HepG2 (cell line): Measurements from ENCODE around the gene CPLX3. TPM values are rescaled to one million over a fixed set of nuclear protein-coding genes. Genes with fewer than 3 reads are reported as not detected.

Source experiments
- RBAK ChIP-seq: sonication (generic); formaldehyde crosslinking; IDR thresholded peaks from 2 replicates; pipeline ENCODE4 v1.5.1; 2020; ENCODE audit warnings: mild to moderate bottlenecking, missing genetic modification reagents
- SUZ12 ChIP-seq: fragments of 150-350 bp; IDR thresholded peaks from 2 replicates; pipeline ENCODE4 v1.6.1; 2014; ENCODE audit warnings: low read depth, low read length
- ZNF563 ChIP-seq: sonication (generic); formaldehyde crosslinking; IDR thresholded peaks from 2 replicates; pipeline ENCODE4 v1.8.0; 2022; ENCODE audit warnings: mild to moderate bottlenecking, moderate library complexity, missing genetic modification reagents
- polyA plus RNA-seq, 8 experiments: library from polyadenylated mRNA; depleted of rRNA in 3 of 8; stranded (reverse) in 7 of 8; unstranded in 1 of 8; fragments of >200 nt; fragmentation: Illumina TruSeq in 4 of 8; extraction: Trizol in 4 of 8; gene quantifications; 2 replicates each; pipeline versions ENCODE4 v1.2.1 to v1.2.3, GENCODE V29; 2011 to 2016; ENCODE audit warnings: low read depth in 4 of 8, missing spikeins in 1 of 8, mixed read lengths in 1 of 8; ENCODE audit not compliant: insufficient read depth in 1 of 8
- total RNA-seq, 5 experiments: library from RNA; depleted of rRNA; stranded (reverse); fragments of >200 nt; fragmentation: Illumina TruSeq; extraction: Trizol; gene quantifications; 2 replicates each; pipeline ENCODE4 v1.2.3, GENCODE V29; 2016; ENCODE audit warnings: low read depth in 1 of 5
- TF ChIP-seq, protein P1 (sequence below): sonication (generic); formaldehyde crosslinking; IDR thresholded peaks from 2 replicates; pipeline ENCODE4 v1.4.0; 2020; ENCODE audit warnings: missing genetic modification reagents, borderline replicate concordance
- TF ChIP-seq, protein P2 (sequence below), 2 experiments: fragments of 450-650 bp in 1 of 2; sonication (generic) in 1 of 2; formaldehyde crosslinking in 1 of 2; IDR thresholded peaks; 2 replicates each; pipeline versions ENCODE4 v1.6.1 to v1.8.0; 2016 to 2022; ENCODE audit warnings: antibody characterized with exemption in 1 of 2, mild to moderate bottlenecking in 1 of 2, missing genetic modification reagents in 1 of 2
- TF ChIP-seq, protein P3 (sequence below): sonication (generic); formaldehyde crosslinking; IDR thresholded peaks from 2 replicates; pipeline ENCODE4 v1.4.0; 2020; ENCODE audit warnings: missing genetic modification reagents
- TF ChIP-seq, protein P4 (sequence below): sonication (generic); formaldehyde crosslinking; IDR thresholded peaks from 2 replicates; pipeline ENCODE4 v1.4.0; 2020; ENCODE audit warnings: missing genetic modification reagents
- TF ChIP-seq, protein P5 (sequence below): sonication (generic); formaldehyde crosslinking; IDR thresholded peaks from 2 replicates; pipeline ENCODE4 v1.4.0; 2020; ENCODE audit warnings: missing genetic modification reagents

Gene CPLX3
- total and polyA plus RNA-seq, 2 of the 13 experiments (the other 11 are each of a cell fraction or from before 2014, with no cell fraction given) = not detected

DNA sequence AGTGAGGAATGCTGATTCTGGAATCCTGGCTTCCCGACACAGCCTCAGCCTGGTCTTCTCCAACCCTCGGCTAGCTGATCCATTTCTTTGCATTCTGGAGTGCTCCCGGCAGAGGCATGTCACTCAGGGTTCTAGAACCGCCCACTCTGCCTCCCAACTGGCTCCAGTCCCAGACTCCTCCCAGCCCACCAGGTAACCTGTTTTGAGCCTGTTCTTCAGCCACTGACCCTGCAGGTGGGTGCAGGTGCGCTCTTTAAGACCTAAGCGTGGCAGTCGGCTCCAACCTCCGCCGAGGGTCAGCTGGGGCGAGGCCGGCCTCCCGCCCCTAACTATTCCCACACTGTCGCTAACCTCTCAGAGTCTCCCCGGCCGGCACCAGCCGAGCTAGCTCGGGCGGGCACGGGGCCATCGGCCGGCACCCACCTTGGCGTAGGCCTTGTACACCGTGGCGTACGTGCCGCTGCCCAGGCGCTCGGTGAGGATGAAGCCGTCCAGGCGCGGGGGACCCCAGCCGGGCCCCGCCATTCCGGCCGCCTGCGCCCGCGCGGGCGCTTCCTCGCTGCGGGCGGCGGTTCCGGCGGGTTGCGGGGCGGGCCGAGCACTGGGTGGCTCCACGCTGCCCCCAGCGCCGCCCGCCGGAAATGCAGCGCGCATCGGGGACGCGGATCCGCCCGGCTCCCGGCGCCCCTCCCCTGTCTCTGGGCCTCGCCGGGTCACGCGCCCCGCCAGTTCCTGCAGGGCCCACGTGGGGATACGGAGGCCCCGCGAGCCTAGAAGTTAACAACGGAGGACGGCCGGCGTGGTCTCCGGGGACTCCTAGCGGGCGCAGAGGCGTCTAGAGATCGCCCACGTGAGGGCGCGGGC is 16.4 kb downstream of the CPLX3 start, which contains the start of gene ULK3 (continued):
- TF ChIP-seq, protein P1, sequence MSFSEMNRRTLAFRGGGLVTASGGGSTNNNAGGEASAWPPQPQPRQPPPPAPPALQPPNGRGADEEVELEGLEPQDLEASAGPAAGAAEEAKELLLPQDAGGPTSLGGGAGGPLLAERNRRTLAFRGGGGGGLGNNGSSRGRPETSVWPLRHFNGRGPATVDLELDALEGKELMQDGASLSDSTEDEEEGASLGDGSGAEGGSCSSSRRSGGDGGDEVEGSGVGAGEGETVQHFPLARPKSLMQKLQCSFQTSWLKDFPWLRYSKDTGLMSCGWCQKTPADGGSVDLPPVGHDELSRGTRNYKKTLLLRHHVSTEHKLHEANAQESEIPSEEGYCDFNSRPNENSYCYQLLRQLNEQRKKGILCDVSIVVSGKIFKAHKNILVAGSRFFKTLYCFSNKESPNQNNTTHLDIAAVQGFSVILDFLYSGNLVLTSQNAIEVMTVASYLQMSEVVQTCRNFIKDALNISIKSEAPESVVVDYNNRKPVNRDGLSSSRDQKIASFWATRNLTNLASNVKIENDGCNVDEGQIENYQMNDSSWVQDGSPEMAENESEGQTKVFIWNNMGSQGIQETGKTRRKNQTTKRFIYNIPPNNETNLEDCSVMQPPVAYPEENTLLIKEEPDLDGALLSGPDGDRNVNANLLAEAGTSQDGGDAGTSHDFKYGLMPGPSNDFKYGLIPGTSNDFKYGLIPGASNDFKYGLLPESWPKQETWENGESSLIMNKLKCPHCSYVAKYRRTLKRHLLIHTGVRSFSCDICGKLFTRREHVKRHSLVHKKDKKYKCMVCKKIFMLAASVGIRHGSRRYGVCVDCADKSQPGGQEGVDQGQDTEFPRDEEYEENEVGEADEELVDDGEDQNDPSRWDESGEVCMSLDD (CRISPR knock-in tag) = no peak
- TF ChIP-seq, protein P2, sequence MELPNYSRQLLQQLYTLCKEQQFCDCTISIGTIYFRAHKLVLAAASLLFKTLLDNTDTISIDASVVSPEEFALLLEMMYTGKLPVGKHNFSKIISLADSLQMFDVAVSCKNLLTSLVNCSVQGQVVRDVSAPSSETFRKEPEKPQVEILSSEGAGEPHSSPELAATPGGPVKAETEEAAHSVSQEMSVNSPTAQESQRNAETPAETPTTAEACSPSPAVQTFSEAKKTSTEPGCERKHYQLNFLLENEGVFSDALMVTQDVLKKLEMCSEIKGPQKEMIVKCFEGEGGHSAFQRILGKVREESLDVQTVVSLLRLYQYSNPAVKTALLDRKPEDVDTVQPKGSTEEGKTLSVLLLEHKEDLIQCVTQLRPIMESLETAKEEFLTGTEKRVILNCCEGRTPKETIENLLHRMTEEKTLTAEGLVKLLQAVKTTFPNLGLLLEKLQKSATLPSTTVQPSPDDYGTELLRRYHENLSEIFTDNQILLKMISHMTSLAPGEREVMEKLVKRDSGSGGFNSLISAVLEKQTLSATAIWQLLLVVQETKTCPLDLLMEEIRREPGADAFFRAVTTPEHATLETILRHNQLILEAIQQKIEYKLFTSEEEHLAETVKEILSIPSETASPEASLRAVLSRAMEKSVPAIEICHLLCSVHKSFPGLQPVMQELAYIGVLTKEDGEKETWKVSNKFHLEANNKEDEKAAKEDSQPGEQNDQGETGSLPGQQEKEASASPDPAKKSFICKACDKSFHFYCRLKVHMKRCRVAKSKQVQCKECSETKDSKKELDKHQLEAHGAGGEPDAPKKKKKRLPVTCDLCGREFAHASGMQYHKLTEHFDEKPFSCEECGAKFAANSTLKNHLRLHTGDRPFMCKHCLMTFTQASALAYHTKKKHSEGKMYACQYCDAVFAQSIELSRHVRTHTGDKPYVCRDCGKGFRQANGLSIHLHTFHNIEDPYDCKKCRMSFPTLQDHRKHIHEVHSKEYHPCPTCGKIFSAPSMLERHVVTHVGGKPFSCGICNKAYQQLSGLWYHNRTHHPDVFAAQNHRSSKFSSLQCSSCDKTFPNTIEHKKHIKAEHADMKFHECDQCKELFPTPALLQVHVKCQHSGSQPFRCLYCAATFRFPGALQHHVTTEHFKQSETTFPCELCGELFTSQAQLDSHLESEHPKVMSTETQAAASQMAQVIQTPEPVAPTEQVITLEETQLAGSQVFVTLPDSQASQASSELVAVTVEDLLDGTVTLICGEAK (IDR thresholded peaks at IDR 0.05) = no peak
- TF ChIP-seq, protein P2 (CRISPR knock-in tag; IDR thresholded peaks at IDR 0.05) = no peak
- TF ChIP-seq RBAK = no peak
- TF ChIP-seq, protein P3, sequence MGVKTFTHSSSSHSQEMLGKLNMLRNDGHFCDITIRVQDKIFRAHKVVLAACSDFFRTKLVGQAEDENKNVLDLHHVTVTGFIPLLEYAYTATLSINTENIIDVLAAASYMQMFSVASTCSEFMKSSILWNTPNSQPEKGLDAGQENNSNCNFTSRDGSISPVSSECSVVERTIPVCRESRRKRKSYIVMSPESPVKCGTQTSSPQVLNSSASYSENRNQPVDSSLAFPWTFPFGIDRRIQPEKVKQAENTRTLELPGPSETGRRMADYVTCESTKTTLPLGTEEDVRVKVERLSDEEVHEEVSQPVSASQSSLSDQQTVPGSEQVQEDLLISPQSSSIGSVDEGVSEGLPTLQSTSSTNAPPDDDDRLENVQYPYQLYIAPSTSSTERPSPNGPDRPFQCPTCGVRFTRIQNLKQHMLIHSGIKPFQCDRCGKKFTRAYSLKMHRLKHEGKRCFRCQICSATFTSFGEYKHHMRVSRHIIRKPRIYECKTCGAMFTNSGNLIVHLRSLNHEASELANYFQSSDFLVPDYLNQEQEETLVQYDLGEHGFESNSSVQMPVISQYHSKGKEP (CRISPR knock-in tag) = no peak
- no peak for TF ChIP-seq SUZ12
- TF ChIP-seq, protein P4, sequence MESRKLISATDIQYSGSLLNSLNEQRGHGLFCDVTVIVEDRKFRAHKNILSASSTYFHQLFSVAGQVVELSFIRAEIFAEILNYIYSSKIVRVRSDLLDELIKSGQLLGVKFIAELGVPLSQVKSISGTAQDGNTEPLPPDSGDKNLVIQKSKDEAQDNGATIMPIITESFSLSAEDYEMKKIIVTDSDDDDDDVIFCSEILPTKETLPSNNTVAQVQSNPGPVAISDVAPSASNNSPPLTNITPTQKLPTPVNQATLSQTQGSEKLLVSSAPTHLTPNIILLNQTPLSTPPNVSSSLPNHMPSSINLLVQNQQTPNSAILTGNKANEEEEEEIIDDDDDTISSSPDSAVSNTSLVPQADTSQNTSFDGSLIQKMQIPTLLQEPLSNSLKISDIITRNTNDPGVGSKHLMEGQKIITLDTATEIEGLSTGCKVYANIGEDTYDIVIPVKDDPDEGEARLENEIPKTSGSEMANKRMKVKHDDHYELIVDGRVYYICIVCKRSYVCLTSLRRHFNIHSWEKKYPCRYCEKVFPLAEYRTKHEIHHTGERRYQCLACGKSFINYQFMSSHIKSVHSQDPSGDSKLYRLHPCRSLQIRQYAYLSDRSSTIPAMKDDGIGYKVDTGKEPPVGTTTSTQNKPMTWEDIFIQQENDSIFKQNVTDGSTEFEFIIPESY (CRISPR knock-in tag) = peak; percentile 97
- TF ChIP-seq, protein P5, sequence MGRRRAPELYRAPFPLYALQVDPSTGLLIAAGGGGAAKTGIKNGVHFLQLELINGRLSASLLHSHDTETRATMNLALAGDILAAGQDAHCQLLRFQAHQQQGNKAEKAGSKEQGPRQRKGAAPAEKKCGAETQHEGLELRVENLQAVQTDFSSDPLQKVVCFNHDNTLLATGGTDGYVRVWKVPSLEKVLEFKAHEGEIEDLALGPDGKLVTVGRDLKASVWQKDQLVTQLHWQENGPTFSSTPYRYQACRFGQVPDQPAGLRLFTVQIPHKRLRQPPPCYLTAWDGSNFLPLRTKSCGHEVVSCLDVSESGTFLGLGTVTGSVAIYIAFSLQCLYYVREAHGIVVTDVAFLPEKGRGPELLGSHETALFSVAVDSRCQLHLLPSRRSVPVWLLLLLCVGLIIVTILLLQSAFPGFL (CRISPR knock-in tag) = no peak
- peak; percentile 60; the same call in 1 of the 2 replicates for TF ChIP-seq ZNF563
